ENCODE data around the gene DTNA.
"Not testable (repeated sequence)": the region's sequence is repeated elsewhere in the genome, so short reads cannot be mapped to it uniquely, and the experiment has no call there.

DTNA gene

DNA sequence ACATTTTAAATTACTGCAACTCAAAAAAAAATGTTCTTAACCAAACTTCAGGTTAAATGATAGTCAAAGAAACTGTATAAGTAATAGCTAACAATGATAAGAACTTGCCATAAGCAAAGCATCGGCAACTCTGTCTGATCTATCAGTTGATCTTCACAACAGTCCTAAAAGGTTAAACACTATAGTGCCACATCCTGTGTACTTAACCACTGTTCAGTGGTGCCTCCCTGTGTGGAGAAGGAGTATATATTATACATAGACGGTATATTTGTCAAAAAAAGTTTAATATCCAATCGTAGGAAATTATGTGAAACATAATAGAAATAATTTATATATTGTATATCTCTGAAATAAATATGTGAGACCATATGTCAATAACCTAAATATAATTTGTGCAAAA is 13.0 kb downstream of the DTNA start:
- no peak for DNase-seq (ENCODE audit: low read depth in 2 of 3, low spot score in 2 of 3)

DNA sequence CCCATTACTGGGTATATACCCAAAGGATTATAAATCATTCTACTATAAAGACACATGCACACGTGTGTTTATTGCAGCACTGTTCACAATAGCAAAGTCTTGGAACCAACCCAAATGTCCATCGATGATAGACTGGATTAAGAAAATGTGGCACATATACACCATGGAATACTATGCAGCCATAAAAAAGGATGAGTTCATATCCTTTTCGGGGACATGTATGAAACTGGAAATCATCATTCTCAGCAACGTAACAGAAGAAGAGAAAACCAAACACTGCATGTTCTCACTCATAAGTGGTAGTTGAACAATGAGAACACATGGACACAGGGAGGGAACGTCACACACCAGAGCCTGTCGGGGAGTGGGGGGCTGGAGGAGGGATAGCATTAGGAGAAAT is 15.6 kb downstream of the DTNA start:
- DNase-seq (ENCODE audit: low read depth in 2 of 3, low spot score in 2 of 3) = not testable (repeated sequence)

GRCh38 chr18:34726286-34727004 is 16.3 kb downstream of the DTNA start:
- DNase-seq (ENCODE audit: low read depth in 2 of 3, low spot score in 2 of 3) = no peak

GRCh38 chr18:34729264-34729663 is 19.2 kb downstream of the DTNA start:
- no peak for DNase-seq (ENCODE audit: low read depth in 2 of 3, low spot score in 2 of 3)

- DNase-seq (ENCODE audit: low read depth in 2 of 3, low spot score in 2 of 3) = no peak
Observed at GRCh38 chr18:34729740-34730355, 19.8 kb downstream of the DTNA start.

- no peak for DNase-seq (ENCODE audit: low read depth in 2 of 3, low spot score in 2 of 3)
Observed at GRCh38 chr18:34730774-34731173, 20.7 kb downstream of the DTNA start.

GRCh38 chr18:34734056-34734455 is 24.0 kb downstream of the DTNA start:
- no peak for DNase-seq (ENCODE audit: low read depth in 2 of 3, low spot score in 2 of 3)

GRCh38 chr18:34734526-34734925 is 24.4 kb downstream of the DTNA start:
- DNase-seq (ENCODE audit: low read depth in 2 of 3, low spot score in 2 of 3) = not testable (repeated sequence)

DNA sequence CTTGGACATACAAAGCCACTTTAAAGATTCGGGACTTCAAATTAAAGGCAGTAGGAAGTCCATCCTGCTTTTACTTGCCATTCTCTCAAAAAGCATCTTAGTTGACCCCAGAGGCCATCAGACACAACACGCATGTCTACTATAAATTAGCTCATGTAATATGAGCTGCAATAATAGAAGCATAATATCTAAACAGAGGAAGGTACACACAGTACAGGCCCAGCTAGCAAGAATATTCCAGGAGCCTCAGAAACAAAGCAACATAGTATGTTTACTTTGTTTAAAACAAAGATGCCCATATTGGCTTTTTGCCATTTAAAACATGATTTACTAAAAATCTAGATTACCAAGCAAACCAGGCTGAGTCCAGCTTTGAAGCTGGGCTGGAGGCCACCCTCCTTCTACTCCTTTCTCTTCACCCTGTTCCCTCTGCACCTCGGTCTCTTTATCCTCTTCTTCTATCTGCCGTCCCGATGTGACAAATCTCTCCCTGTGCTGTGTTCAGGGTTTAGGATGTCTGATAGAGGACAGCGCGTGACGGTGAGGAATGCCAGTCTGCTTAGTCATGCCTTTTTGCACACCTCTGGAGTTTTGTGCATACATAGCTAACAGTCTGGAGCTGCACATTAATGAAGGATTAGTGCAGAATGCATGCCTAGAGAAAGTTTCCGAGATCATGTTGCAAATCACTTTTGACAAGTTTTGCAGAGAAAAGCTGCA is 28.2 kb downstream of the DTNA start:
- no peak for DNase-seq (ENCODE audit: low read depth in 2 of 3, low spot score in 2 of 3)

GRCh38 chr18:34740101-34740500 is 30.0 kb downstream of the DTNA start:
- DNase-seq (ENCODE audit: low read depth in 2 of 3, low spot score in 2 of 3) = no peak

DNA sequence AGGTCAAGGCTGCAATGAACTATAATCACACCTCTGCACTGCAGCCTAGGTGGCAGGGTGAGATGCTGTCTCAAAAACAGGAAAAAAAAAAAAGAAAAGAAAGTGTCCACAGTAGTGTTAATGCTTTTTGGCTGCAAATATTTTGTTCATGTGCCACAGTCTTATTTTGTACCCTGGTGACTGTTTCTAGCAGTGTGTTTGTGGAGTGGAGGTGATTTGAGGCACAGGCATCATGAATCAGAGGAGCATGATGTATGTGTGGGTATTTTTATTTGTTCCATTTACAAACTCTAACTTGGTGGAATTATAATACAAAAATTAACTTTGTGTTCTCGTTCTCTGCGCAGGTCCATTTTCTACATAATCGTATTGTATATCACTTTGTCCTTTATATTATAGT is 30.6 kb downstream of the DTNA start:
- DNase-seq (ENCODE audit: low read depth in 2 of 3, low spot score in 2 of 3) = no peak

GRCh38 chr18:34741401-34741800 is 31.3 kb downstream of the DTNA start:
- no peak for DNase-seq (ENCODE audit: low read depth in 2 of 3, low spot score in 2 of 3)

DNA sequence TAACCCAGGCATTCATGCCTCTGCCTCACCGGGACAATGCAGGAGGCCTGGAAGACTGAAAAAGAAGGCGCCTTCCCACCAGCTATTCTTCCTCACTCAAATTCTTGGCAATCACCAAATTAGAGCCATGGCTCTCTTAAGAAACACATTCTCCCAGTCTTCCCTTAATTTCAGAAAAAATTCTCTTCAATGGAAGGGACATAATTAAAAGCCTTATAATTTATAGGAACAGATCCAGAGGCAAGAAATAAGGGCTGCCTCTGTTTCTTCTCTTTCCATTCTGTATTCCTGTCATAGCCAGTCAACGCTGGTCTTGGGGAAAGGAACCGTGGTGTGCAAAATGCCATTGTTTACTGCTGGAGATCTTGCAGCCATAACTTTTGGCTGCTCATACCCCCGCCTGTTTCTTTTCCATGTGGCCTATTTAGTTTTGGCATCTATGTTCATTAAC is 32.8 kb downstream of the DTNA start:
- no peak for DNase-seq (ENCODE audit: low read depth in 2 of 3, low spot score in 2 of 3)

- DNase-seq (ENCODE audit: low read depth in 2 of 3, low spot score in 2 of 3) = no peak
Observed at GRCh38 chr18:34744569-34744968, 34.5 kb downstream of the DTNA start.

DNA sequence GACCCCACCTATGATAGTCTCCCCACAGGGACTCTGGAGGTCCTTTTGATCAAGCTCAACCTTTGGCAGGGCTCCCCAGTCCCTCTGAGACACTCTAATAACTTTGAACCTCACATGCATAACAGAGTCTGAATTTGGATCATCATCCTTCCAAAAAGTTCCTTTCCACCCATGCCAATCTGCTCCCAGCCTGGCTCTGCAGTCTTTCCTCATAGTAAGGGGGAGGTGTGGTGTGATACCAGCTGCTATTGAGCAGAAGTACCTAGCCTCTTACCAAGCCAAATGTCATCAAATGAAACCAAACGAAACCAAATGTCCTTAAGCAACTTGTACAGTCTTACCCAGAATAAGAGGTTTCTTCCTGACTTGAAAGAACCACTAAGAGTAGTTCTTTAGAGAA is 36.5 kb downstream of the DTNA start:
- no peak for DNase-seq (ENCODE audit: low read depth in 2 of 3, low spot score in 2 of 3)

DNA sequence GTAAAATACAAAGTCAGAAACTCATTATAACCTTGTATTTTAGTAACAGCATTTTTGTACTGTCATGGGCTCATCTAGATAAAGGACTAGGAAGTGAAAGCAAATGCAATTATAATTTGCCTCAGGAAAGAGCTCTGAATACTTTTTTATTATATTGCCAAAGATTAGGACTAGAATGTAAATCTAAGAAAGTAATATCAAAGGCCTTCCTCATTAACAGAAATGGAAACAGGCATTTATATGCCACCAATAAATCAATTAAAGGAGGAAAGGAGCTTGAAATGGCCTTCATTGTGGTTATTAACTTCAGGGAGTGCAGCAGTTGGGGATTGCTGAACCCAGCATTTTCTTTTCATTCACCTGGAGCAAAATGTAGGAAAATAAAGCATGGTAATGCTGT is 39.6 kb downstream of the DTNA start:
- DNase-seq (ENCODE audit: low read depth in 2 of 3, low spot score in 2 of 3) = no peak

DNA sequence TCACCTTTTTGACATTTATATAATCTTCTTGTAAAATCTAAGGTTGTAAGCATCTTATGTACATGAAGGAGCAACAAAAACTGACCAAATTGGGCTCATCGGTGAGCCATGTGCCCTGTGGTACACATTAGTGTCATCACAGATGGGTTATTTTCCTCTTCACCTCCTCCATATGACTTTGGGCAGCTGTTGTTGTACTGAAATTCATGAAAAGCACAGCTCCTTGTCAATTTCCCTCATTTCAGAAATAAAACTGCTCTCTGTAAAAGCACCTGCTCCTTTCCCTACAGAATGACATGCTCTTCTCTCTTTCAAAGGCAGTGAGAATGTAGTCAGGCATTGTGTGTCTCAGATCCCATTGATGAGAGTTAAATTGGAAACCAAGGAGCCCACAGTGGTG is 42.0 kb downstream of the DTNA start:
- DNase-seq (ENCODE audit: low read depth in 2 of 3, low spot score in 2 of 3) = no peak

GRCh38 chr18:34754300-34754699 is 44.2 kb downstream of the DTNA start:
- DNase-seq (ENCODE audit: low read depth in 2 of 3, low spot score in 2 of 3) = no peak

GRCh38 chr18:34757666-34758065 is 47.6 kb downstream of the DTNA start:
- no peak for DNase-seq (ENCODE audit: low read depth in 2 of 3, low spot score in 2 of 3)

- DNase-seq (ENCODE audit: low read depth in 2 of 3, low spot score in 2 of 3) = no peak
Observed at GRCh38 chr18:34758378-34758948, 48.4 kb downstream of the DTNA start.

DNA sequence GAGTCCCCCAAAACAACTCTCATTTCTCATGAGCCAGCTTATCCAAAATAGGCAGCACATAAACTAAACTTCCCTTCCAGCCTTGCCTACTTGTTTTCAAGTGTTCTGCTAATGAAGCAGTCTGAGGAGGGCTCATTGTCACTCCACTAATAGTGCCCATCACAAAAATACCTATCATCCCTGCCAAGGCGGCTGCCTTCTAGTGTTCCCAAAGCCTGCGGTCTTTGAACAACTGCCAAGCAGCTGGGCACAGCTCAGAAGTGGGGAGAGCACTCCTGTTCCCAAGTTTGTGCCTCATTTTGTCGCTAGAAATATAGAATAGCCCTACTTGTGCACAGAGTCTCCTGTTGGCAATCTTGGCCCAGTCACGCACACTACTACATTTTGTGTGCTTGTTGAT is 50.3 kb downstream of the DTNA start:
- DNase-seq (ENCODE audit: low read depth in 2 of 3, low spot score in 2 of 3) = no peak

GRCh38 chr18:34764451-34764850 is 54.4 kb downstream of the DTNA start:
- DNase-seq (ENCODE audit: low read depth in 2 of 3, low spot score in 2 of 3) = no peak

All from activated CD8-positive, alpha-beta memory T cell treated with anti-CD3 and anti-CD28 coated beads for 48 hours (primary cell).